Activated naive CD4-positive, alpha-beta T cell treated with anti-CD3 and anti-CD28 coated beads, Interleukin-2, amount 50 U/mL, for 72 hours (primary cell): ENCODE measurements around the gene JUND. TPM values are rescaled to one million over a fixed set of nuclear protein-coding genes. Genes with fewer than 3 reads are reported as not detected.

Source experiments
- ATAC-seq, 2 donors: fragments of 150-1000 bp; cut with Tn5 transposase; 2 replicates each; pipeline ENCODE4 v1.10.0; 2021; ENCODE audit warnings: mild to moderate bottlenecking in 2 of 2, moderate library complexity in 2 of 2
- DNase-seq, 2 donors: peaks; one replicate each; pipeline ENCODE4 v3.0.0; 2021 to 2022; ENCODE audit warnings: low spot score in 2 of 2
- H3K27ac Mint-ChIP-seq, 2 donors: one replicate each; pipeline ENCODE4 v1.8.0; 2022; ENCODE audit warnings: mild to moderate bottlenecking in 2 of 2, mixed read lengths in 2 of 2
- H3K36me3 Mint-ChIP-seq, 2 donors: one replicate each; pipeline ENCODE4 v1.8.0; 2022; ENCODE audit warnings: mixed read lengths in 2 of 2
- H3K9me3 Mint-ChIP-seq, 2 donors: one replicate each; pipeline ENCODE4 v1.8.0; 2022; ENCODE audit warnings: mixed read lengths in 2 of 2
- total RNA-seq, 2 donors: library from RNA; stranded (reverse); gene quantifications; one replicate each; pipeline ENCODE4 v1.2.3, GENCODE V29; 2022

The JUND gene
- total RNA-seq, 2 donors from 2014 or later: 213 to 255 TPM

DNA sequence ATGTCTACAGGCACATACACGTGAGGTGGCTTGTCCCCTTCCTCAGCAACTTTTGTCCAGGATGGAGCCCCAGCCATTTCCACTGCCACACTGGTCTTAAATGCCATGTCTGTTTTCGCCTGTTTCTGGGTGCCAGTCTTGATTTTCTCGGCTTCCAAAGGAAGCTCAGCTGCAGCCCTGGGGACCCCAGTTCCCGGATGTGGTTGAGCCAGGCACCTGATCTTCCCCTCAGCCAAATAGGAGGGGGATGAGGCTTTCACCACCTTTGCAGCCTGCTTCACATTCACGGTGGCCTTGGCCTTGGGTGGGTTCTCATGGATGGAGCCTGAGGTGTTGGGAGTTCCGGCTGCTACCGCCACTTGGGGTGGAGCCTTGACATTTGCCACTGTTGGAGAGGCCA is 15.8 kb downstream of the JUND start:
- ATAC-seq (no peak), DNase-seq (no peak)
- Mint-ChIP-seq H3K27ac (peak overlapping the region in 1 of 2 donors; percentile 42), H3K9me3 (no peaks in the 10 kb centered on the region), H3K36me3 (no peaks in the 10 kb centered on the region)

DNA sequence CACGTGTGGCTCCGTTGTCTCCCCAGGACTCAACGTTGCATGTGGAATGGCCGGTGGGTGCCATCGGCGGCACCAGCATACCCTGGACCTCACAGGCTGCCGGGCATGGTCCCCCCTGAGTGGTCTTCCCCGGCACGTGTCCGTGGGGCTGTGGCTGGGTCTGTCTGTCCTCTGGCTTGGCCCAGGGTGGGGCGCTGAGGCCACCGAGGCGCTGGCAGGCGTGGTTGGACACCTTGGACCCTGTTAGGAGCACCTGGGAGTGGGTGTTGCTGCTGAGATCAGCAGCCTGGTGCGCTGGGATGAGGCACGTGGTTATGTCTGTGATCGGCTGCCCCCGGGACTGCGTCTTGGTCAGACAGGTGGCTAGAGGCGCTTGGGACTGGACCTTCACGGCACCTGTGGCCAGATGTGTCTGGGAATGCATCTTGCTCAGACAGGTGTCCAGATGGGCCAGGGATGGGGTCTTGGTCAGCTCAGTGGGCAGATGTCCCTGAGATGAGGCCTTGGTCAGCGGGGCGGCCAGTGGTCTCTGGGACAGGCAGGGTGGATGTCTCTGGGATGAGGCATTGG is 16.4 kb downstream of the JUND start:
- Mint-ChIP-seq H3K36me3 (no peaks in the 10 kb centered on the region), H3K9me3 (no peaks in the 10 kb centered on the region), H3K27ac (no peak overlapping the region)
- DNase-seq: no peak
- ATAC-seq: no peak

DNA sequence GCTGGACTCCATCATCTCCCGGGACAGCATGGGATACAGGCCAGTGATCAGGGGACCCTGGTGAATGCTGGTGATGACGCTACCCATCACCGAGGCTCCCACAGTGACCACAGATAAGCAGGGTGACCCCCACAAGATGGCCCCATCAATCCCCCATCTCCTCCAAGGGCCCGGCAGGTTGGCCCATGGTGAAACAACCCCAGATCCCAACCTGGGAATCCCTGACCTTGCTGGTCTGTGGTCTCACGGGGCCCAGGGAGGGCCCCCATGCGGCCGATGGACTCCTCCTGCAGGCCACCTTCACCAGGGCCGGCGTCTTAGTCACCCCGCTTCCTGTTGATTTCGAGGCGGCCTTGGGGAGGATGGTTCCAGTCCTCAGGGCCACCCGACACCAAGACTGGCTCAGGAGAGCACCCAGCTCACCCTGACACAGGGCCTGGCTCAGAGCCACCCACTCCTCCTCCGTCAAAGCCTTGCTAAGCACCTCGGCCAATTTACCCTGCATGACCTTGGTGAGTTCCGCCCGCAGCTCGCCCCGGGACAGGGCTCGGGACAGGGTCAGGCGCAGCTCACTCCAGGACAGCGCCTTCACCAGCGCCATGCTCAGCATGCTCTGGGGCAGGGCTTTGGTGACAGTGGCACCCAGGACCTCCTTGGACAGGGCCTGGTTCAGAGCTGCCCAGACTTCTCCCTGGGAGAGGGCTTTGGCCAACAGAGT is 17.1 kb downstream of the JUND start:
- Mint-ChIP-seq H3K9me3 (no peaks in the 10 kb centered on the region), H3K27ac (no peak overlapping the region), H3K36me3 (no peaks in the 10 kb centered on the region)
- ATAC-seq: no peak
- DNase-seq: no peak

DNA sequence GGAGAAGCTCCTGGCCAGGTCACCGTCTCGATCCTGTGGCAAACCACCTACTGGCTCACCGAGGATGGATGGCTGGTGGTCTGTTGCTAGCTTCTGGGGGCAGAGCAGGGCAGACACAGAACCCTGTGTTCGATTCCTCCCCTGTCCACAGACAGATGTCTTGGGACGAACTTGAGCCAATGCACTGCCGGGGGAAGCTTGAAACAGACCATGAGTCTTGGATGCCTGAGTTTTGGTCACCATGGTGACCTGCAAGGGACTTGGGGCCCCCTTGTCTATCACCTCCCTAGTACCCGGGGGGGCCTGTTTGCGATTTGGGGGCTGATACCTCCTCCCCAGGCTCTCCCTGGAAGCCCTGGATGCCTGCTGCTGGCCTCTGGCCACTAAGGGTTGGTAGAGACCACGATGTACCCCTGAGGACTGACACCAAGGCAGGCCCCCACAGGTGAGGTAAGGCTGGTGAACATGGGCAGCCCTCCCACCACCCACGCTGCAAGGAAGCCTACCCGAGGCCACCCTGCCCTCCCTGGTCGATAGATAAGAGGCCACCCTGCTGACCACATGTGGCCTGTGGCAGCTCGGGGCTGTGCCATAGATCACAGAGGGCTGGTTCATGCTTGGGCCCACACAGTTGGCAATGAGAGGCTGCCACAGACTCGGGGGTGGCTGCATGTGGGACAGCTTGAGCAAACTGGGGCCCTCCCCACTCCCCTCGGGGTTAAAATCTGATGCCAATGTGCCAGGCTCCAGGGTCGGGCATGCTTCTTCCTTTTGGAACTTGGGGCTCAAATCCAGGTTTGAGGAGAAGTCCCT is 17.9 kb downstream of the JUND start:
- Mint-ChIP-seq H3K27ac (no peak overlapping the region), H3K36me3 (no peaks in the 10 kb centered on the region), H3K9me3 (no peaks in the 10 kb centered on the region)
- ATAC-seq: no peak
- DNase-seq: no peak

DNA sequence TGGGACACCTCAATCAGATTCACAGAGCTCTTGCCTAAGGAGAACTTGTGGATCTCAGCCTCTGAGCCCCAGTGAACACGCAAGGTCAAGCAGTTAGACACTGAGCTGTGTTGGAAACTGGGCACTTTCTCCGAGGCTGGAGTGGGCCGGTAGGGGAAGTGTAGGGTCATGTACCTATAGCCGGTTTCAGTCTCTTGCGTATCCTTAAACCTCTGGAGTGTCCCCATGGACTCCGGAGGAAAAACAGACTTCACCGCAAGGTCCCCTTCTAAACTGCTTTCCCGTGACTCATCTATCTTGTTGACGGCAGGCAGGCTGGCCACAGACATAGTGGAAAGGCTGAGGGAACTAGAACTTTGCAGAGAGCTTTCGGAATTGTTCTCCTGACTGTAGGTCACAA is 18.5 kb downstream of the JUND start:
- ATAC-seq (no peak), DNase-seq (no peak)
- H3K36me3 Mint-ChIP-seq: no peaks in the 10 kb centered on the region
- no peak overlapping the region for H3K27ac Mint-ChIP-seq
- H3K9me3 Mint-ChIP-seq: no peaks in the 10 kb centered on the region

DNA sequence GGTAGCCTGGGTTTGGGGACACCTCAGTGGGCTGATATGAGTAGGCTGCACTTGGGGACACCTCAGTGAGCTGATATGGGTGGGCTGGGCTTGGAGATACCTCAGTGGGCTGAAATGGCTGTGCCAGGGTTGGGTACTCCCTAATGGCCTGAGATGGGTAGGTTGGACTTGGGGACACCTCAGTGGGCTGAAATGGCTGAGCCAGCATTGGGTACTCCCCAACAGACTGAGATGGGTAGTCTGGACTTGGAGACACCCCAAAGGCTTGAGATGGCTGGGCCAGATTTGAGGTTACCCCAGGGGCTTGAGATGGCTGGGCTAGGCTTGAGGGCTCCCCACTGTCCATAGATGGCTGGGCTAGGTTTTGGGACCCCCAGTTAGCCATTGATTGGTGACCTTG is 19.3 kb downstream of the JUND start:
- H3K9me3 Mint-ChIP-seq: no peaks in the 10 kb centered on the region
- peak overlapping the region in 1 of 2 donors; percentile 36 for H3K27ac Mint-ChIP-seq
- no peaks in the 10 kb centered on the region for H3K36me3 Mint-ChIP-seq
- ATAC-seq (no peak), DNase-seq (no peak)

DNA sequence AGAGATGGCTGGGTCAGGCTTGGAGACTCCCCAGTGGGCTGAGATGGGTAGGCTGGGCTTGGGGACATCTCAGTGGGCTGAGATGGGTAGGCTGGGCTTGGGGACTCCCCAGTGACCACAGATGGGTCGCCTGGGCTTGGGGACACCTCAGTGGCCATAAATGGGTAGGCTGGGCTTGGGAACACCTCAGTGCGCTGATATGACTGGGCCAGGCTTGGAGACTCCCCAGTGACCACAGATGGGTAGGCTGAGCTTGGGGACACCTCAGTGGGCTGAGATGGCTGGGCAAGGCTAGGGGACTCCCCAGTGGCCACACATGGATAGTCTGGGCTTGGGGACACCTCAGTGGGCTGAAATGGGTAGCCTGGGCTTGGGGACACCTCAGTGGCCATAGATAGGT is 19.9 kb downstream of the JUND start:
- DNase-seq (no peak), ATAC-seq (peak in 1 of 2 donors; percentile 64)
- no peaks in the 10 kb centered on the region for H3K36me3 Mint-ChIP-seq
- no peaks in the 10 kb centered on the region for H3K9me3 Mint-ChIP-seq
- H3K27ac Mint-ChIP-seq: peak overlapping the region in 1 of 2 donors; percentile 36

DNA sequence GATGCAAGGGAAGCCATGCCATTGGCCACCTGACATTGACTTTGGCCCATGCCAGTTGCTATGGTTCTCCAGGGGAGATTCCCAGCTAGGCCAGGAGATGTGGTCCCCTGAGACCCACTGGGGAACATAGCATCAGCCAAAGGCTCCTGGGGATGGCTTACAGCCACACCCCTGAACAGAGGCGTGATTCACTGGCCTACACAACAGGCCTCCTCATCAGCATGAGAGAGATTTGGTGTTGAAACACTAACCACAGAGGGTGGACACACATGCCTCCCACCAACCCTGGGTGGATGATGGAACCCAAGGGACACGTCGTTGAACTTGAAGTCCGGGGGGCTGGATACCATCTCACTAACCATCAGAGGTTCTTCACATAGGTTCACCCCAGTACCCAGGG is 21.5 kb downstream of the JUND start:
- Mint-ChIP-seq H3K27ac (no peak overlapping the region), H3K9me3 (no peaks in the 10 kb centered on the region), H3K36me3 (no peaks in the 10 kb centered on the region)
- ATAC-seq (no peak), DNase-seq (no peak)

DNA sequence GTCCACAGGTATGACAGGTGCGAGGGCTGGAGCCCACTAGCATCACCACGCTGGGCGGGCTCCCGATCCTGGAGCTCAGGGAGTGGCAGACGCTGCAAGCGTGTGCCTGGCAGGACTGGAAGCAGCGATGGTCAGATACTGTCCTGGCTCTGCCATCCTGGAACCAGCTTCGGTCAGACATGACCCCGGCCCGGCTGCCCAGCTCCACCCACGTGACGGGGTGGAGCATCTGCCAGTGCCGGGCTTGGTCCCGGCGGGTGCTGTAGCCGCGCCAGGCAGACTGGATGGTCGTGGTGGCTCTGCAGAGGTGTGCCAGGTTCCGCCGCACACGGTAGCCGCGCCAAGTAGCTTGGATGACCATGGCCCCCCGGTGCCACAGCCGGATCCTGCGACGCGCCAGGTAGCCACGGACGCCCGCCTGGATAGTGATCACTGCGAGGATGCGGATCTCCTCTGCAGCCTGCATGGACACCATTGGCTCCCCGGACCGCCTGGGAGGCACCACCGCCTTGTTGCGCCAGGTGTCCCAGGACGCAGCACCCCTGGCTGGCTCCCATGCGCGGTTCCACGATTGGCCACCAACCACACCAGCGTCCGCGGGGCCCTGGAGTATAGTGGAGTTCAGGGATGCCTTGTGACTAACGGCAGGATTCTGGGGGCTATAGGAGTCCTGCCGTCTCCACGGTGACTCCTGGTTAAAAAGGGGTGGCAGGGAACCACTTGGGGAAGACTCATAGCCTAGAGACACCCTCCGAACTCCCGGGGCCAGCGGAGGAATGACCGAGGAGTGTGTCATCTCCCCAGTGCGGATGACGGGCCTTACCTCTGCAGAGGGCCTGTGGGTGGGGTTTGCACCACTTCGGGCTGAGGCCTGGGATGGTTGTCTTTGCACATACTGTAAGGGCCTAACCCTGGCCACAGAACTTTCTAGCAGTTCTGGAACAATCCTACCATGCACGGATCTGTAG is 23.6 kb downstream of the JUND start:
- Mint-ChIP-seq H3K27ac (no peak overlapping the region), H3K36me3 (no peaks in the 10 kb centered on the region), H3K9me3 (no peaks in the 10 kb centered on the region)
- DNase-seq (no peak), ATAC-seq (no peak)

DNA sequence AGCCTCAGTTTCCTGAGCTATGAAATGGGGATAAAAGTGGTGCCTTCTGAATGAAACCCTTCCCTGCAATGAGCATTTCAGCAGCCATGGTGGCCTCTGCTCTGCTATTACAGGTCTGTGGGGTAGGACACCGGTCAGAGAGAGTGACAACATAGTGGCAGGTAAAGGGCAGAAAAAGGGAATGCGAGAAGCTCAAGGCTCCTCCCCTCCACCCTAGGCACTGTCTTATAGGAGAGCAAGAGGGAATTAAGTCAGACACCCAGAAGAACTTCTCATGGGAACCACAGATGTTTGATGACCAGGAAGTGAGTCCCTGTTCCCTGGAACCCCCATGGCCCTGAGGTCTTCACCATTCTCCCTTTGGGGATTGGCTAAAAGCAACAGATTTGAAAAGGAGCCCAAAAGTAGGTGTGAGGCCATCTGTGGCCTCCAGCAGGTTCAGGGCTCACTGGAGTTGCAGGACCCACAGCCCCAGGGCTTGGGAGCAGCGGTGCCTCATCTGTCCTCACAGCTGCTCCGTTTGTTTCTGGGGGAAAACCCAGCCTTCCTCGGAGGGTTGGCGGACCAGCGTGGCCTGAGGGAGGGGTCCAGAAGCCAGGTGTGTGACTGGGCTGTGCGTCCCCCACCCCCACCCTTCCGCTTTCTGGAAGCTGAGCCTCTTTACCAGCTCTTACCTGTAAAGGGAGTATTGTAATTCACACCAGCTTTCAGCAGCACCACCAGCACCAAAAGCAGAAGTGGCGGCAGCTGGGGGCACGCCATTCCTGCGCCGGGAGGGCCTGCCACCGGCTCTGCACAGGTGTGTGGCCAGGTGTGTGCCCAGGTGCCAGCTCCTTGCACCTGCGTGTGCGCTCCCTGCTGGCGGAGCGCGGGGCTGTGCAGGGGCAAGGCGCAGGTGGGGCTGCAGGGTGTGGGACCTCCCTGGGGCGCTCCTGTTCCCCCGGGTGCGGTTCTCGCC is 26.6 kb downstream of the JUND start:
- Mint-ChIP-seq H3K36me3 (no peaks in the 10 kb centered on the region), H3K27ac (no peak overlapping the region), H3K9me3 (no peaks in the 10 kb centered on the region)
- ATAC-seq (no peak), DNase-seq (no peak)

DNA sequence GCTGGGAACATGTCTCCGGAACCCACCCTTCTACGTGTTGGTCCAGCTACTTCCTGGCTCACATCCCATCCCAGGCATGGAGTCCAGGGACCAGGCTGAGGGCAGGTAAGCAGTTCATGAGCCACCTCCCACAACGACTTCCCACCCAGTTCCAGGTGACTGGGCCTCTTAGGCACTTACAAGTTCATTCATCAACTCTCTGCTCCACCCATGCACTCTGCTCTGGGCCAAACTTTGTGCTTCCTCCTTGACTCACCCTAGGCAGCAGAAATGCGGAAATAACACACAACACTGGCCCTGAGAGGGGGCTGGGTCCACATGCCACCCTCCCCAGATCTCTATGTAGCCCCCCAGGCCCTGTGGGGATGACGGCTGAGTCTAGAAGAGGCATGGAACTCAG is 27.7 kb downstream of the JUND start:
- no peak overlapping the region for H3K27ac Mint-ChIP-seq
- no peaks in the 10 kb centered on the region for H3K36me3 Mint-ChIP-seq
- DNase-seq (no peak), ATAC-seq (no peak)
- H3K9me3 Mint-ChIP-seq: no peaks in the 10 kb centered on the region

DNA sequence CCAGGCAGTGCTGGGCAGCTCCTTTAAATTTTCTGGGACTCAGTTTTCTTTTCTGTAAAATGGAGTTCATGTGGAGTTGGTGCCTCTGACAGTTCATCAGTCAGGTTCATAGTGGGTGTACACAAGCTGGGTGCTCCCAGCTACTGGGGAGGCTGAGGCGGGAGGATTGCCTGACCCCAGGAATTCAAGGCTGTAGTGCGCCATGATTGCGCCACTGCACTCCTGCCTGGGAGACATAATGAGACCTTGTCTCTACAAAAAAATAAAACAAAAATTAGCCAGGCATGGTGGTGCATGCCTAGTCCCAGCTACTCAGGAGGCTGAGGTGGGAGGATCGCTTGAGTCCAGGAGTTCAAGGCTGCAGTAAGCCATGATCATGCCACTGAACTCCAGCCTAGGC is 28.3 kb downstream of the JUND start:
- ATAC-seq: no peak
- Mint-ChIP-seq H3K36me3 (no peaks in the 10 kb centered on the region), H3K9me3 (no peaks in the 10 kb centered on the region), H3K27ac (no peak overlapping the region)
- DNase-seq: no peak

DNA sequence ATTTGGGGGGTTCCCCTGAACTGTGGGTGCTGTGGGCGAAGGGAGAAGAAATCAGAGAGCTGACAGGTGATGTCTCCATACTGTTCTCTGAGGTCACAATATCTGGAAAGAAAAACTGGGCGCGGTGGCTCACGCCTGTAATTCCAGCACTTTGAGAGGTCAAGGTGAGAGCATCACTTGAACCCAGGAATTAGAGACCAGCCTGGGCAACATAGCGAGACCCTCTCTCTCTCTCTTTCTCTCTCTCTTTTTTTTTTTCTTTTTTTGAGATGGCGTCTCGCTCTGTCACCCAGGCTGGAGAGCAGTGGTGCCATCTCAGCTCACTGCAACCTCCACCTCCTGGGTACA is 29.1 kb downstream of the JUND start:
- no peak overlapping the region for H3K27ac Mint-ChIP-seq
- H3K36me3 Mint-ChIP-seq: no peaks in the 10 kb centered on the region
- ATAC-seq (no peak), DNase-seq (no peak)
- no peaks in the 10 kb centered on the region for H3K9me3 Mint-ChIP-seq

DNA sequence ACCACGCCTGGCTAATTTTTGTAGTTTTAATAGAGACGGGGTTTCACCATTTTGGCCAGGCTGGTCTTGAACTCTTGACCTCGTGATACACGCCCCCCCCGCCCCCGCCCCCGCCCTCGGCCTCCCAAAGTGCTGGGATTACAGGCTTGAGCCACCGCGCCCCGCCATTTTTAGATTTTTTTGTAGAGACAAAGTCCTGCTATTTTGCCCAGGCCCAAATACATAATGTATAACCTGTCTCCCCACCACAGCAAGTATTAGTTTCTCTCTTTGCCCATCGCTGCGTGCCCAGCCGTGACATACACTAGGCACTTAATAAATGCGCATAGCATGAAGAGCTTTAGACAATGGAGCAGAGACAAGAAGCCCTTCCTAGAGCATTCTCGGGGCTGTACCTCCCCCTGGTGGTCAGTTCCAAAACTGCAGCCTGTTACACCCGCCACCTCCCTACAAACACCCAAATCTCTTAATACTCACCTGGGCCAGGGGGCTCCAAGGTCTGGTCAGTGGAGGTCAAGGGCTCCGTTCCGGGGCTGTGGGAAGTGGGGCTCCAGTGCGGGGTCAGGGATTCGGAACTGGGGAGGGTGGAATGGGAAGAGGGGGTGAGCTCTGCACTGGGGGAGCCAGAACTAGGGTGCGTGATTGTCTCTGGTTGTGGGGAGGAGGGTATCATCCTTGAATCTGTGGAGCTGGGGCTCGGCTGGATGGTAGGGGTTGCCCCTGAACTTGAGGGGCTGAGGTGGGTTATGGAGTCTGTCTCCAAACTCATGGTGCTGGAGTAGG is 29.6 kb downstream of the JUND start:
- Mint-ChIP-seq H3K27ac (no peak overlapping the region), H3K9me3 (no peaks in the 10 kb centered on the region), H3K36me3 (no peaks in the 10 kb centered on the region)

DNA sequence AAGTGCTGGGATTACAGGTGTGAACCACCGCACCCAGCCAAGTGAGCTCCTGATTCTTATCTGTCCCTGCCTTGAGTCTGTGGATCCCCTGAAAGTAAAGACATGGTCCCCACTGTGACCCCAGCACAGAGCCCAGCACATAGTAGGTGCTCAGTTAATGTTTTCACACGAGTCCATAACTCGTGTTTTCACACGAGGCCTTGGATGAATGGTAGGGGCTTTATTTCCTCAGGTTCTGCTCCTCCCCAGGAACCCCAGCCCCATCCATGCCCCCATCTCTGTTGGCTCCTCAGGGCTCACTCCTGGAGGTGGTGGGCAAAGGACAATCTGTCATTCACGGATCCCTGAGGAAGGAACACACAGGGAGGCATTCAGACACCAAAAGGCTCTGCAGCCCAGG is 31.6 kb downstream of the JUND start:
- ATAC-seq: no peak
- DNase-seq: no peak
- Mint-ChIP-seq H3K9me3 (no peaks in the 10 kb centered on the region), H3K27ac (no peak overlapping the region), H3K36me3 (no peaks in the 10 kb centered on the region)

More for the DNA sequence above, 29.6 kb downstream of the JUND start:
- ATAC-seq: peak; percentile 89
- peak; percentile 78 to 86 for DNase-seq
